ENCODE data around the gene HMGB4. TPM values are rescaled to one million over a fixed set of nuclear protein-coding genes. Genes with fewer than 3 reads are reported as not detected.

The HMGB4 gene
- total and polyA plus RNA-seq, 2 donors (not counting 3 experiments of a cell fraction or from before 2014, with no cell fraction given): not detected

DNA sequence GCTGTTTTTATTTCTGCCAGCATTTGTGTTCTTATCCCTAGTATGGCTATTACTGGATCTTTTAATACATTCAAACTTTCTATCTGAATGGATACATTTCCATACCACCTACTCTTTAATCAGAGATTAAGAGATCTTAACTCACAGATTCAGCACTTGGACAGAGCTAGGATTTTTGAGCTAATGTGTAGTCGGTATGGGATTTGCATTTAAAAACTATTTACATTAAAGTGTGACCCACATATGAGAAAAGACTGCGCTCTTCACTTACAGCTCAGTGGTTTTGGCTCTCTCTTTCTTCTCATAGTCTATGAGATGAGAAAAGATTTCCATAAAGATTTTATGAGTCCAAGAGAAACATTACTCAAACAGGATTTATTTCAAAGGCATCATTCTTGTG is 16.4 kb downstream of the HMGB4 start:
- H3K27me3 ChIP-seq (ENCODE audit: control insufficient read depth in 2 of 2, insufficient read depth in 2 of 2, low read length in 2 of 2): no peaks in the 10 kb centered on the region
- no peaks in the 10 kb centered on the region for H3K36me3 ChIP-seq (ENCODE audit: control insufficient read depth in 2 of 2, extremely low read depth in 1 of 2, insufficient read depth in 2 of 2, low read length in 2 of 2)
- no TSS peak for BruUV-seq (replicated peaks)
- POLR2A ChIA-PET: no interaction called here
- no peak overlapping the region for H3K27ac ChIP-seq (ENCODE audit: insufficient read depth, low read depth, low read length)
- no peaks in the 10 kb centered on the region for H3K4me1 ChIP-seq (ENCODE audit: control insufficient read depth, extremely low read depth, insufficient read depth, low read length)
- no peaks in the 10 kb centered on the region for H4K20me1 ChIP-seq (replicated peaks; ENCODE audit: control insufficient read depth, extremely low read depth, insufficient read depth, low read length)
- no peaks in the 10 kb centered on the region for H3K9me1 ChIP-seq (replicated peaks; ENCODE audit: control insufficient read depth, extremely low read depth, insufficient read depth, low read length)
- dilution Hi-C loops (cut with MboI; ENCODE audit: extremely low pct_ligation_motif_present, low sequenced_read_pairs): no loop called here
- no peak overlapping the region for H3K4me2 ChIP-seq (ENCODE audit: insufficient read depth, low read length)
- CTCF ChIA-PET: no interaction called here
- H3K79me2 ChIP-seq (ENCODE audit: control insufficient read depth, insufficient read depth, low read length): no peaks in the 10 kb centered on the region
- DNase-seq (ENCODE audit: low read depth, low spot score) (no peak), FAIRE-seq (no peak)
- H3K4me3 ChIP-seq (replicated peaks in 1 of 3; ENCODE audit: insufficient read depth in 1 of 3, low read depth in 1 of 3, low read length in 3 of 3): no peak overlapping the region
- TF ChIP-seq, protein P1, sequence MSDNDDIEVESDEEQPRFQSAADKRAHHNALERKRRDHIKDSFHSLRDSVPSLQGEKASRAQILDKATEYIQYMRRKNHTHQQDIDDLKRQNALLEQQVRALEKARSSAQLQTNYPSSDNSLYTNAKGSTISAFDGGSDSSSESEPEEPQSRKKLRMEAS (IDR thresholded peaks at IDR 0.05; ENCODE audit: insufficient read depth, insufficient read length): no peak
- TF ChIP-seq POLR2AphosphoS5 (IDR thresholded peaks at IDR 0.05; ENCODE audit: insufficient read depth, low read depth, low read length) (no peak), MYC (IDR thresholded peaks at IDR 0.05; ENCODE audit: low read depth, low read length) (no peak), POLR2A (IDR thresholded peaks at IDR 0.05; ENCODE audit: low read depth, low read length) (no peak), GATA2 (IDR thresholded peaks at IDR 0.05; ENCODE audit: insufficient read depth, insufficient read length, low read depth, low read length) (no peak), EZH2 (IDR thresholded peaks at IDR 0.05; ENCODE audit: borderline replicate concordance, low read depth, low read length, severe bottlenecking) (no peak), FOS (IDR thresholded peaks at IDR 0.05; ENCODE audit: borderline replicate concordance, insufficient read depth, low read length) (no peak), JUN (IDR thresholded peaks at IDR 0.05; ENCODE audit: borderline replicate concordance, insufficient read depth, insufficient read length, low read depth) (no peak)
- TF ChIP-seq, protein P2, sequence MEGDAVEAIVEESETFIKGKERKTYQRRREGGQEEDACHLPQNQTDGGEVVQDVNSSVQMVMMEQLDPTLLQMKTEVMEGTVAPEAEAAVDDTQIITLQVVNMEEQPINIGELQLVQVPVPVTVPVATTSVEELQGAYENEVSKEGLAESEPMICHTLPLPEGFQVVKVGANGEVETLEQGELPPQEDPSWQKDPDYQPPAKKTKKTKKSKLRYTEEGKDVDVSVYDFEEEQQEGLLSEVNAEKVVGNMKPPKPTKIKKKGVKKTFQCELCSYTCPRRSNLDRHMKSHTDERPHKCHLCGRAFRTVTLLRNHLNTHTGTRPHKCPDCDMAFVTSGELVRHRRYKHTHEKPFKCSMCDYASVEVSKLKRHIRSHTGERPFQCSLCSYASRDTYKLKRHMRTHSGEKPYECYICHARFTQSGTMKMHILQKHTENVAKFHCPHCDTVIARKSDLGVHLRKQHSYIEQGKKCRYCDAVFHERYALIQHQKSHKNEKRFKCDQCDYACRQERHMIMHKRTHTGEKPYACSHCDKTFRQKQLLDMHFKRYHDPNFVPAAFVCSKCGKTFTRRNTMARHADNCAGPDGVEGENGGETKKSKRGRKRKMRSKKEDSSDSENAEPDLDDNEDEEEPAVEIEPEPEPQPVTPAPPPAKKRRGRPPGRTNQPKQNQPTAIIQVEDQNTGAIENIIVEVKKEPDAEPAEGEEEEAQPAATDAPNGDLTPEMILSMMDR (IDR thresholded peaks at IDR 0.05; ENCODE audit: extremely low read depth in 1 of 2, insufficient read depth in 1 of 2, low read depth in 1 of 2, low read length in 2 of 2): no peak
- H3K9ac ChIP-seq (replicated peaks; ENCODE audit: extremely low read depth, insufficient read depth, low read length): no peak overlapping the region
- no peaks in the 10 kb centered on the region for H3K9me3 ChIP-seq (replicated peaks; ENCODE audit: control insufficient read depth, insufficient read depth, low read length)
- no peak overlapping the region for H2AFZ ChIP-seq (ENCODE audit: low read depth, low read length)
- intact Hi-C loops (cut with micrococcal nuclease): no loop called here
